COLO668 (cell line): ENCODE results near the gene TBC1D5.
A peak's percentile ranks its signal among the peaks of the same experiment; 100 is the strongest.
"Not testable (repeated sequence)": the region's sequence is repeated elsewhere in the genome, so short reads cannot be mapped to it uniquely, and the experiment has no call there.

Experiments
- DNase-seq: peaks from one replicate; lab custom pipeline; 2025; ENCODE audit not compliant: unreplicated experiment; lab: John Stamatoyannopoulos, UW

The TBC1D5 gene

GRCh38 chr3:17648630-17649355 lies 93.6 kb downstream of the TBC1D5 start:
- not testable (repeated sequence) for DNase-seq

- DNase-seq = peak; percentile 2
Measured at GRCh38 chr3:17645074-17645698, 97.2 kb downstream of the TBC1D5 start.

GRCh38 chr3:17643691-17644090 lies 98.7 kb downstream of the TBC1D5 start:
- DNase-seq = no peak

DNA sequence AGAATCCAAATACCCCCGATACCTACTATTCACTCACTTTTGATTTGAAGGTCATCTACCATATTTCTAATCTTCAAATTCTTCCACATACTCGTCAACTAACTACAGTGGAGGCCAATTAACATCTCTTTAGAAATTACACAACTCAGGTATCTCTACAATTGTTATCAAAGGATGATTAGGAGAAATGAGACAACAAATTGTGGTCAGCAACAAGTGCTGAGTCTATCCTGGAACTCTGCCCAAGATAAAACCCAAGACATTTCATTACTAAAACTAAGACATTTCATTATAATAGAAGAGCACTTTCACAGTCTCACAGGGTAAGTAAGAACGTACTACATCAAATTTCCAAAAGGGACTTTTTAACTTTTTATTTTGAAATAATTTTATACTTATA lies 100.0 kb downstream of the TBC1D5 start:
- no peak for DNase-seq

GRCh38 chr3:17640466-17640865 lies 102.0 kb downstream of the TBC1D5 start:
- DNase-seq = no peak

GRCh38 chr3:17639765-17640164 lies 102.7 kb downstream of the TBC1D5 start:
- DNase-seq = peak; percentile 5

- DNase-seq = no peak
Measured at GRCh38 chr3:17639257-17639656, 103.2 kb downstream of the TBC1D5 start.

GRCh38 chr3:17638356-17638755 lies 104.1 kb downstream of the TBC1D5 start:
- no peak for DNase-seq

- DNase-seq = not testable (repeated sequence)
Measured at GRCh38 chr3:17635675-17636074, 106.8 kb downstream of the TBC1D5 start.

DNA sequence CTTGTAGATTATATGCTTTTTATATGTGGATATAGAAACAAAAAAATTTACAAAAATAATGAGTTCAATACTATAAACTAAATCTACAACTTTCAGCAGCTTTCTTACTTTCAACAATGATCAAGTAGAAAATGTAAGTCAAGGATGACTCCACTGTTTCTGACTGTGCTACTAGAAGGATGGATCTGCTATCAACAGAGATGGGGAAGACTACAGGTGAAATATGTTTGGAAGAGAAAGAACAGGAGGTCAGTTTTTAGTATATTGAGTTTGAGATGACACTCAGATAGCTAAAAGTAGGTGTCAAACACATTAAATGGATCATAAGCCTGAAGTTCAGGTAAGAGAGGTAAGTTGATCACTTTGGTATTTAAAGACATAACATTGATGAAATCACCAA lies 107.5 kb downstream of the TBC1D5 start:
- no peak for DNase-seq

GRCh38 chr3:17634201-17634600 lies 108.2 kb downstream of the TBC1D5 start:
- DNase-seq = no peak

- DNase-seq = no peak
Measured at GRCh38 chr3:17632401-17633100, 109.9 kb downstream of the TBC1D5 start.

GRCh38 chr3:17631609-17632008 lies 110.8 kb downstream of the TBC1D5 start:
- no peak for DNase-seq

- no peak for DNase-seq
Measured at GRCh38 chr3:17629400-17629799, 113.0 kb downstream of the TBC1D5 start.

DNA sequence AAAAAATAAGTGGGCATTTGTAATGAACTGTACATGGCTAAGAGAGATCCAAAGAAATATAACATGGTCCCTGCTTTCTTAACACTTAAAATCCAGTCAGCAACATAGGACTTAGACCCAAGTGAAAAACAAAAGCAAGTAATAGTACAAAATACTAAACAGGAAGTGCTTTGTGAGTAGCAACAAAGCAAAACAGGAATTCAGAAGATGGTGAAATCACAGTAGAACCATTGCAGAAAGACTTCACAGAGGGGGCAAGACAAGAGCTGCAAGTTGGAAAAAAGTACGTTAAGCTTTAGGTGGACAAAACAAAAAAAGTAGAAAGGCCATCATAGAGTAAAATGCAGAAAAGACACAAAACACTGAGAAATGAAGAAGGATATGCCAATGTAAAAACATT lies 116.0 kb downstream of the TBC1D5 start:
- no peak for DNase-seq

GRCh38 chr3:17625133-17625532 lies 117.3 kb downstream of the TBC1D5 start:
- no peak for DNase-seq

DNA sequence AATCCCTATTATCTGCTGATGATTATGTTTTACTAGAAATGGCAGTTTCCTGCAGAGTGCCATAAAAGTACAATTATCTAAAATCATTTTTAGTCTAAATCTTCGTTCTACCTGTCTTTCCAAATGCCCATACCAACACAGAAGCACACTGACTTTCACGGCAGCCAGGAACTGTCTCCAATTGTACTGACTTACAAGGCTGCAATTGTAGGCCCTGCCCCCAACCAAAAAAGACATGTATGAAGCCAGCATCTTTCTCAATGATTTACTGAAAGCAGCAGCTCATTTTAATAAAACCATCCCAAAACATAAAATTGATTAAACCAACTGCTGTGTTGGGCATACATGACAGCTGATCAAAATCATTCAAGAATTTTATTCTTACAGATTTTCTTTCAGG lies 119.0 kb downstream of the TBC1D5 start:
- DNase-seq = no peak

DNA sequence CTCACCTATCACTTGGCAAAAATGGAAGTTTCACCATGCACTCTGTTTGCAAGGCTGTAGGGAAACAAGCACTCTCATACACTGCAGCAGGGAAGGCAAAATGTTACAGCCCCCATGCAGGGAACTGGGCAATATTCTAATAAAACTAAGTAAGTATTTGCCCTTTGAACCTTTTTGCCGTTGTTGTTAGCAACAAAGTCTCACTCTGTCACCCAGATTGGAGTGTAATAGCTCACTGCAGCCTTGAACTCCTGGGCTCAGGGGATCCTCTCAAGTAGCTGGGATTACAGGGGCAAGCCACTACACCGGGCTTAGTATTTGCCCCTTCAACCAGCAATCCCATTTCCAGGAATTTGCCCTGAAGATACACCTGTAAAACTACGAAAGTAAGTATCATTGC lies 122.5 kb downstream of the TBC1D5 start:
- no peak for DNase-seq

- DNase-seq = not testable (repeated sequence)
Measured at GRCh38 chr3:17613017-17613416, 129.4 kb downstream of the TBC1D5 start.

- DNase-seq = no peak
Measured at GRCh38 chr3:17607905-17608304, 134.5 kb downstream of the TBC1D5 start.

- no peak for DNase-seq
Measured at GRCh38 chr3:17605934-17606333, 136.5 kb downstream of the TBC1D5 start.

- no peak for DNase-seq
Measured at GRCh38 chr3:17605032-17605431, 137.4 kb downstream of the TBC1D5 start.
